Bronchial epithelial cell (primary cell): Measurements from ENCODE around the gene TEX2. TPM values are rescaled to one million over a fixed set of nuclear protein-coding genes. Genes with fewer than 3 reads are reported as not detected.
"Not testable (repeated sequence)": the region's sequence is repeated elsewhere in the genome, so short reads cannot be mapped to it uniquely, and the experiment has no call there.

ENCODE experiments used
- DNase-seq: peaks from one replicate; pipeline ENCODE4 v3.0.0-alpha.2; 2010; ENCODE audit warnings: low read depth
- FAIRE-seq: peaks from 2 replicates; lab custom pipeline; 2011; peaks lifted over from hg19 to GRCh38; lab: Jason Lieb, UNC
- H3K27me3 ChIP-seq: 2 replicates; pipeline ENCODE4 v1.5.1; 2011; ENCODE audit warnings: low read length; ENCODE audit not compliant: control insufficient read depth, insufficient read depth
- H3K36me3 ChIP-seq: 2 replicates; pipeline ENCODE4 v1.5.1; 2011; ENCODE audit warnings: low read length; ENCODE audit not compliant: control insufficient read depth, insufficient read depth
- H3K4me3 ChIP-seq: 2 replicates; pipeline ENCODE4 v1.5.1; 2011; ENCODE audit warnings: mild to moderate bottlenecking, low read depth, low read length, control low read depth
- total RNA-seq: library from RNA; depleted of rRNA; stranded (reverse); fragments of >200 nt; gene quantifications from 2 replicates; pipeline ENCODE4 v1.2.1, GENCODE V29; 2014
- TF ChIP-seq, protein P1 (sequence below): IDR thresholded peaks from 2 replicates; pipeline ENCODE4 v1.5.1; 2011; ENCODE audit warnings: mild to moderate bottlenecking, moderate library complexity, low read length, control low read depth, inconsistent platforms; ENCODE audit not compliant: insufficient read depth, severe bottlenecking

The TEX2 gene
- total RNA-seq, 1 donor from 2014 or later = 14.7 TPM

- peaks cover 2% of the 10 kb centered on the region for H3K36me3 ChIP-seq
- DNase-seq (no peak), FAIRE-seq (no peak)
- H3K27me3 ChIP-seq = no peaks in the 10 kb centered on the region
- TF ChIP-seq, protein P1, sequence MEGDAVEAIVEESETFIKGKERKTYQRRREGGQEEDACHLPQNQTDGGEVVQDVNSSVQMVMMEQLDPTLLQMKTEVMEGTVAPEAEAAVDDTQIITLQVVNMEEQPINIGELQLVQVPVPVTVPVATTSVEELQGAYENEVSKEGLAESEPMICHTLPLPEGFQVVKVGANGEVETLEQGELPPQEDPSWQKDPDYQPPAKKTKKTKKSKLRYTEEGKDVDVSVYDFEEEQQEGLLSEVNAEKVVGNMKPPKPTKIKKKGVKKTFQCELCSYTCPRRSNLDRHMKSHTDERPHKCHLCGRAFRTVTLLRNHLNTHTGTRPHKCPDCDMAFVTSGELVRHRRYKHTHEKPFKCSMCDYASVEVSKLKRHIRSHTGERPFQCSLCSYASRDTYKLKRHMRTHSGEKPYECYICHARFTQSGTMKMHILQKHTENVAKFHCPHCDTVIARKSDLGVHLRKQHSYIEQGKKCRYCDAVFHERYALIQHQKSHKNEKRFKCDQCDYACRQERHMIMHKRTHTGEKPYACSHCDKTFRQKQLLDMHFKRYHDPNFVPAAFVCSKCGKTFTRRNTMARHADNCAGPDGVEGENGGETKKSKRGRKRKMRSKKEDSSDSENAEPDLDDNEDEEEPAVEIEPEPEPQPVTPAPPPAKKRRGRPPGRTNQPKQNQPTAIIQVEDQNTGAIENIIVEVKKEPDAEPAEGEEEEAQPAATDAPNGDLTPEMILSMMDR = no peak
- no peak overlapping the region for H3K4me3 ChIP-seq
Measured at GRCh38 chr17:64186171-64187092, 76.6 kb downstream of the TEX2 start.

GRCh38 chr17:64185557-64185956 is 77.5 kb downstream of the TEX2 start:
- H3K27me3 ChIP-seq, H3K4me3 ChIP-seq, FAIRE-seq, H3K36me3 ChIP-seq, DNase-seq: not testable (repeated sequence)

DNA sequence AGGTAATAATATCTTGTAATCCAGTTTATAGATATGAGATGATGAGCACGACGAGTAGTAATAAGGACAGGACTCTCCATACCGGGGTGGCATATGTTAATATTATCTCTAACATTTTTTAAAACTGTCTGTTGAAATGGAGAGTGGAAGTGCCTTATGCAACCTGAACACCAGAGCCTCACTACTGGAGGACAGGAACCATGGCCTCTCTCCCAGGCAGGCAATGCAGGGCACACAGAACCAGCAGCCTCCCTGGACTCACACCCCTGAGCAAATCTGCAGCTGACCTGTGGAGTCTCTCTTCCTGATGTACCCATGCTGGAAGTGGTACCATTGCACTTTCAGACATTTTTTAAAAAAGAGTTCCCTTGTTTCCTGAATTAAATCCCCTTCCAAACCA is 78.0 kb downstream of the TEX2 start:
- TF ChIP-seq, protein P1 = no peak
- Histone ChIP-seq H3K27me3 (no peaks in the 10 kb centered on the region), H3K4me3 (no peak overlapping the region), H3K36me3 (peaks cover 1% of the 10 kb centered on the region)
- DNase-seq (no peak), FAIRE-seq (no peak)

DNA sequence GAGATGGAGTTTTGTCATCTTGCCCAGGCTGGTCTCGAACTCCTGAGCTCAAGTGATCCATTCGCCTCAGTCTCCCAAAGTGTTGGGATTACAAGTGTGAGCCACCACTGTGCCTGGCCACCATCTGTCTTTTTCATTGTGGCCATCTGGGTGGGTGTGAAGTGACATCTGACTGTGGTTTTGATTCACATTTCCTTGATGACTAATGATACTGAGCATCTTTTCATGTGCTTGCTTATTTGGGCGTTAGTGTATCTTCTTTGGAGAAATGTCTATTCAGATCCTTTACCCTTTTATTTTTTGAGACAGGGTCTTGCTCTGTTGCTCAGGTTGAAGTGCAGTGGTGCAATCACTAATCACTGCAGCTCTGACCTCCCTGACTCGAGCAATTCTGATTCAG is 79.2 kb downstream of the TEX2 start:
- FAIRE-seq (no peak), DNase-seq (peak; percentile 43)
- Histone ChIP-seq H3K27me3 (no peaks in the 10 kb centered on the region), H3K4me3 (no peak overlapping the region), H3K36me3 (peaks cover 1% of the 10 kb centered on the region)
- TF ChIP-seq, protein P1 = no peak

GRCh38 chr17:64182325-64183012 is 80.6 kb downstream of the TEX2 start:
- Histone ChIP-seq H3K27me3 (no peaks in the 10 kb centered on the region), H3K4me3 (no peak overlapping the region), H3K36me3 (no peaks in the 10 kb centered on the region)
- DNase-seq = no peak
- TF ChIP-seq, protein P1 = no peak
- no peak for FAIRE-seq
